Measurements from ENCODE around the gene RPP25L.

- TF ChIP-seq TCFL5 (CRISPR knock-in tag; conservative IDR thresholded peaks at IDR 0.05) (no peak), FOXA3 (CRISPR knock-in tag; conservative IDR thresholded peaks at IDR 0.05 in 1 of 2, IDR thresholded peaks at IDR 0.05 in 1 of 2) (no peak), MNT (conservative IDR thresholded peaks at IDR 0.05) (no peak), FOXJ3 (CRISPR knock-in tag; IDR thresholded peaks at IDR 0.05) (no peak), POLR2A (conservative IDR thresholded peaks at IDR 0.05) (no peak), CTCF (IDR thresholded peaks at IDR 0.05 in 2 of 3, conservative IDR thresholded peaks at IDR 0.05 in 1 of 3; ENCODE audit: insufficient read depth in 2 of 3, low read depth in 1 of 3, low read length in 3 of 3) (no peak), TAF1 (IDR thresholded peaks at IDR 0.05; ENCODE audit: control insufficient read depth, extremely low read depth, insufficient read depth, low read length, severe bottlenecking) (no peak), NFYB (IDR thresholded peaks at IDR 0.05; ENCODE audit: extremely low read depth, insufficient read length) (no peak), MYC (IDR thresholded peaks at IDR 0.05; ENCODE audit: low read depth, low read length) (no peak), MYC (CRISPR knock-in tag; IDR thresholded peaks at IDR 0.05; ENCODE audit: borderline replicate concordance, low read depth) (no peak), ID3 (CRISPR knock-in tag; IDR thresholded peaks at IDR 0.05) (no peak), ID3 (tag; IDR thresholded peaks at IDR 0.05) (no peak)
Observed at GRCh38 chr9:34568774-34569173, 43.1 kb downstream of the RPP25L start.

All from K562 (cell line).